ENCODE results near the gene SMIM8. TPM values are rescaled to one million over a fixed set of nuclear protein-coding genes. Genes with fewer than 3 reads are reported as not detected.

The SMIM8 gene
- total RNA-seq, 1 donor from 2014 or later: 3.3 TPM

Other genes with a start within 250 kb of the SMIM8 start
- gene CGA, start 227.5 kb upstream of the SMIM8 start, total RNA-seq: not detected in 2 replicates
- 30.2 and 35.8 TPM in 2 replicates for gene ZNF292, start 167.0 kb upstream of the SMIM8 start, total RNA-seq
- not detected in 2 replicates for gene GJB7, start 6.7 kb downstream of the SMIM8 start, total RNA-seq
- gene C6orf163, start 22.2 kb downstream of the SMIM8 start, total RNA-seq: 0.55 and 0.71 TPM in 2 replicates
- 0.07 and 0.25 TPM in 2 replicates for gene CFAP206, start 85.4 kb downstream of the SMIM8 start, total RNA-seq
- gene SLC35A1, start 150.4 kb downstream of the SMIM8 start, total RNA-seq: 11.6 and 15.1 TPM in 2 replicates

All from kidney epithelial cell (primary cell).